Stimulated activated CD4-positive, alpha-beta T cell treated with anti-CD3 and anti-CD28 coated beads, Interleukin-15, amount 100 ng/mL, for 1 hour (primary cell): ENCODE data around the gene HDAC1.

Source experiments
- DNase-seq, 2 donors: peaks; one replicate each; pipeline ENCODE4 v3.0.0-alpha.2; 2020; ENCODE audit warnings: low read depth in 1 of 2, low spot score in 1 of 2

Gene HDAC1

GRCh38 chr1:32365445-32365844 is 73.6 kb downstream of the HDAC1 start:
- DNase-seq, result no peak

DNA sequence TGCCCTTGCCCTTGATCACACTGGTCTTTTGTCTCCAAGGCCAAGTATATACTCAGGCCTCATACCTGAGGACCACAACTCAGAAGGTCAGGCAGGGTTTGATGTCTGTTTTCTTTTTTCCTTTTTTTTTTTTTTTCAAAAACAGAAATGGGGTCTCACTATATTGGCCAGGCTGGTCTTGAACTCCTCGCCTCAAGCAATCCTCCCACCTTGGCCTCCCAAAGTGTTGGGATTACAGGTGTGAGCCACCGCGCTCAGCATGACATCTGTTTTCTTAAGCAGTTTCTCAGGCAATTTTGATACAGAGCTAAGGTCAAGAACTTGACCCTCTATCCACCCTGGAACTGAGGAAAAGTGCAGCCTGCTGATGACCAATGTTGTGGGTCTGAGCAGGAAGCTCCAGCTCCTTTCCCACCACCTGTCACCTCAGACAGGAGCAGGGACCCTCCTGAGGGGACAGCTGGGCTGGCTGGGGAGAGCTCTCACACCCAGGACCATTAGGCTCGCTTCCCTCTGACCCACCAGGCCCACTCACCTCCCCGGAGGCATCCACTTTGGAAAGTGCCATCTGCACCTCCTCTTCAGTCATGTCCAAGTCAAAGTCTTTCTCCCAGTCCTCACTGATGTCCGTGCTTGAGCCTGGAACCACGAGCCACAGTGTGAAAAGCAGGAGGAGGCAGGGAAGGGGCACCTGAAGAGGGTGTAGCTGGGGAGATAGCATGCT is 76.2 kb downstream of the HDAC1 start:
- DNase-seq, result no peak

DNA sequence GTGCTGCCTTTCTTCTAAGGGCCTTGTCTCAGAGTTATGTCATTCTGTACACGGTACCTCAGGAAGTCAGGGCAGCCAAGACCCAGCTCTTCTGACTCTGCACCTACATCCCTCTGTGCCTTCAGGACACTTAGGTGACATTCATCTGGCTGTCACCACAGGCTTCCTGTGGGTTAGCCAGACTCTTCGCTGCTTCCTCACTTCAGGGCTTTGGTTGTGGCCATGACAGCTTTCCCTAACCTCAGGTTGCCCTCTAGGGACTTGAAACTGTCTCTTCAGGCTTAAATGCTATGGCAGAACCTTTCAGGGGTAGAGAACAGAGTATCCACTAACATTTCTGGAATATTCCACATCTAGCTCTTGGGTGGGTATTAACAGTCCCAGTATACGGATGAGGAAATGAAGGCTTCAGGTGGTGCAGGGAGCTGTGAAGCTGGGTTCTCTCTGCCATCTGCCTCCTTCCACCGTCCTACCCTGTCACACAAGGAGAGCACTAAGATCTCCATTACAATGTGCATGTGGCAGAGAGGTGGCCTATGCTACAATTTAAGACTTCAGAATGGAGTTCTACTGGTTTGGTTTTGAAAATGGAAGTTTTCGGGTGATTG is 80.4 kb downstream of the HDAC1 start:
- DNase-seq, result no peak

- no peak for DNase-seq
Measured at GRCh38 chr1:32373996-32374592, 82.2 kb downstream of the HDAC1 start.

- DNase-seq, result no peak
Measured at GRCh38 chr1:32376199-32376598, 84.3 kb downstream of the HDAC1 start.

- no peak for DNase-seq
Measured at GRCh38 chr1:32377541-32378220, 85.8 kb downstream of the HDAC1 start.

DNA sequence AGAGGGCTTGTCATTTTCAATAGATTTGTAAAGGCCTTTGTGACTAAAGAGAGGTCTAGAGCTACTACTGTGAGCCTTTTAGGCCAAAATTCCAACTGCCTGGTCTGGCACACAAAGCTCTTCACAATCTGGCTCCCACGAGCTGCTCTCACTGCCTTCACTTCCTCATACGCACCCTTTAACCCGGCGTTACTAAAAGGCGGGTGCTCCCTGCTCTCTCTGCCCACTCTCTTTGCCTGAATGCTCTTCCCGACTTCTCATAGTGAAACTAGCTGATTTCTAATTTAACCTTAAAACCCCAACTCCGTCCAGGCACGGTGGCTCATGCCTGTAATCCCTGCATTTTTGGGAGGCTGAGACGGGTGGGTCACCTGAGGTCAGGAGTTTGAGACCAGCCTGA is 88.2 kb downstream of the HDAC1 start:
- no peak for DNase-seq
